Hepatocyte (in vitro differentiated cells): Measurements from ENCODE around the gene HEATR5A.

Experiments
- EZH2 ChIP-seq: fragments of 200-600 bp; sonication (generic); IDR thresholded peaks from 2 replicates; pipeline ENCODE4 v1.6.1; 2016; ENCODE audit warnings: antibody characterized with exemption, mild to moderate bottlenecking, borderline replicate concordance
- EZH2phosphoT487 ChIP-seq: fragments of 200-600 bp; sonication (generic); IDR thresholded peaks from one replicate; pipeline ENCODE4 v1.6.1; 2018; ENCODE audit warnings: antibody characterized with exemption, mild to moderate bottlenecking, low read depth, moderate library complexity; ENCODE audit not compliant: unreplicated experiment, severe bottlenecking
- TF ChIP-seq, protein P1 (sequence below): fragments of 200-600 bp; sonication (generic); IDR thresholded peaks from 2 replicates; pipeline ENCODE4 v1.5.1; 2016; ENCODE audit warnings: antibody characterized with exemption, mild to moderate bottlenecking; ENCODE audit not compliant: poor library complexity

DNA sequence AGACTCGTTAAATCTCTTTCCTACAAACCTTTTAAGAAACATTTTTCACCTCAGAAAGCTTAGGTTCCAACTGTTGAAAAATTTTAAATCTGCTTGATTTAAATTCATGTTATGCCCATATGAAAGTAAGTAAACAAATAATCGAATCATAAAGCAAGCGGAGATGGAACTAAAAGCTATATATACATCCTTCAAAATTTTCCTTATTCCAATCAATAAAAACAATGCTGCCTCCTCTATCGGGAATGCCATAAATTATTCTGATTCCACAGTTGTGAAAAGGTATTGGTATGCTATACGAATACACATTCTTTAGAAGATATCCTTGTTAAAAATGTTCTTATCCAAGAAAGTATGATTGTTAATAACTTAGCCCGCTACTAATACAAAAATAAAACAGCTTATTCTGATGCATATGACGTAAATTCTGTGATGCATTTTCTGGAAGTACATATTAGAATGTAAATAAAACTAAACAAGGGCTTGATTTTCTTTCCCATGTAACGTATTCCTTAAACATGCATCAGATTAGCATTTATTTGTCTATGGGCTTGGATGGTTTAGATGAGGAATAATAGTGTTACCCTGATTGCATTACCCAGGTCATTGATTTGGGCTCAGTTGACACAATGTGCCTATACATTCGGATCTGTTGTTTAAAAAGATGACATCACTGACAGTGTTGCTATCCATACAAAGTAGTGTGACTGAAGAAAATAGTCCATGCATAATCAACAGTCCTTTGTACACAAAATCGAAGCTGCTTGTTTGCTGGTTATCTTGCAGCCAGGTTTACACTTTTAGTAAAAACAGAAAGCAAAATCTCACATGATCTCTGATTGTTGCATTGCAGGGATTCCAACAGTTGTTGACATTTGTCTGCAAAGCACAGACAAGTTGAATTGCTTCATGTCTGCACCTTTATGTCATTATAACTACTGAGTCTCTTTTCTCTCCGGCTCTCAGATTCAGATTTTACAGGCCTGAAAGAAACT, 37.6 kb upstream of the HEATR5A start:
- TF ChIP-seq, protein P1, sequence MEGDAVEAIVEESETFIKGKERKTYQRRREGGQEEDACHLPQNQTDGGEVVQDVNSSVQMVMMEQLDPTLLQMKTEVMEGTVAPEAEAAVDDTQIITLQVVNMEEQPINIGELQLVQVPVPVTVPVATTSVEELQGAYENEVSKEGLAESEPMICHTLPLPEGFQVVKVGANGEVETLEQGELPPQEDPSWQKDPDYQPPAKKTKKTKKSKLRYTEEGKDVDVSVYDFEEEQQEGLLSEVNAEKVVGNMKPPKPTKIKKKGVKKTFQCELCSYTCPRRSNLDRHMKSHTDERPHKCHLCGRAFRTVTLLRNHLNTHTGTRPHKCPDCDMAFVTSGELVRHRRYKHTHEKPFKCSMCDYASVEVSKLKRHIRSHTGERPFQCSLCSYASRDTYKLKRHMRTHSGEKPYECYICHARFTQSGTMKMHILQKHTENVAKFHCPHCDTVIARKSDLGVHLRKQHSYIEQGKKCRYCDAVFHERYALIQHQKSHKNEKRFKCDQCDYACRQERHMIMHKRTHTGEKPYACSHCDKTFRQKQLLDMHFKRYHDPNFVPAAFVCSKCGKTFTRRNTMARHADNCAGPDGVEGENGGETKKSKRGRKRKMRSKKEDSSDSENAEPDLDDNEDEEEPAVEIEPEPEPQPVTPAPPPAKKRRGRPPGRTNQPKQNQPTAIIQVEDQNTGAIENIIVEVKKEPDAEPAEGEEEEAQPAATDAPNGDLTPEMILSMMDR, result no peak
- TF ChIP-seq EZH2phosphoT487 (no peak), EZH2 (no peak)
